ENCODE results near the gene VEPH1. TPM values are rescaled to one million over a fixed set of nuclear protein-coding genes. Genes with fewer than 3 reads are reported as not detected.
"Not testable (repeated sequence)": the region's sequence is repeated elsewhere in the genome, so short reads cannot be mapped to it uniquely, and the experiment has no call there.

VEPH1 gene
- total RNA-seq, 1 donor from 2014 or later, result 2.8 TPM

DNA sequence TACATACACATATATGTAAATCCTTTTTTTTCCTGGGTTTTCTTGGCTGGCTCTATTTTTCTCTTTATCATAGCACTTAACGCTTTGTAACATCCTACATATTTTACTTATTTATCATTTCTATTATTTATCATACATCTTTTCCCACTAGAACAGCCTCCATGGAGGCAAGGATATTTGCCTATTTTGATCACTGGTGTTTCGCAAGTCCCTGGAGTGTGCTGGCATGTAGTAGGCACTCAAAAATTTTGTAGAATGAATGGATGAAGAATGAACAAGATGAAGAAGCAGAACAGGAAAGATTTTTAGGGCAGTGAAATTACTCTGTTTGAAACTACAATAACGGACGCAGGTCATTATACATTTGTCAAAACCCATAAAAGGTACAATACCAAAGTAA lies 149.6 kb downstream of the VEPH1 start:
- DNase-seq (ENCODE audit: low spot score), result no peak

GRCh38 chr3:157351981-157352380 lies 151.2 kb downstream of the VEPH1 start:
- no peak for DNase-seq (ENCODE audit: low spot score)

DNA sequence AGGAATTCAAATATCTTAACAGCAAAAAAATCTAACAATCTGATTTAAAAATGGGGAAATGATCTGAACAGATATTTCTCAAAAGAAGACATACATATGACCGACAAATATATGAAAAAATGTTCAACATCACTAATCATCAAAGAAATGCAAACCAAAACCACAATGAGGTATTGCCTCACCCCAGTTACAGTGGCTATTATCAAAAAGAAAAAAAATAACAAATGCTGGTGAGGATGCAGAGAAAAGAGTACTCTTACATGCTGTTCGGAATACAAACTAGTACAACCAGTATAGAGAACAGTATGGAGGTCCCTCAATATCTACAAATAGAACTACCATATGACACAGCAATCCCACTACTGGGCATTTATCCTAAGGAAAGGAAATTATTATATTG lies 152.6 kb downstream of the VEPH1 start:
- DNase-seq (ENCODE audit: low spot score), result not testable (repeated sequence)

DNA sequence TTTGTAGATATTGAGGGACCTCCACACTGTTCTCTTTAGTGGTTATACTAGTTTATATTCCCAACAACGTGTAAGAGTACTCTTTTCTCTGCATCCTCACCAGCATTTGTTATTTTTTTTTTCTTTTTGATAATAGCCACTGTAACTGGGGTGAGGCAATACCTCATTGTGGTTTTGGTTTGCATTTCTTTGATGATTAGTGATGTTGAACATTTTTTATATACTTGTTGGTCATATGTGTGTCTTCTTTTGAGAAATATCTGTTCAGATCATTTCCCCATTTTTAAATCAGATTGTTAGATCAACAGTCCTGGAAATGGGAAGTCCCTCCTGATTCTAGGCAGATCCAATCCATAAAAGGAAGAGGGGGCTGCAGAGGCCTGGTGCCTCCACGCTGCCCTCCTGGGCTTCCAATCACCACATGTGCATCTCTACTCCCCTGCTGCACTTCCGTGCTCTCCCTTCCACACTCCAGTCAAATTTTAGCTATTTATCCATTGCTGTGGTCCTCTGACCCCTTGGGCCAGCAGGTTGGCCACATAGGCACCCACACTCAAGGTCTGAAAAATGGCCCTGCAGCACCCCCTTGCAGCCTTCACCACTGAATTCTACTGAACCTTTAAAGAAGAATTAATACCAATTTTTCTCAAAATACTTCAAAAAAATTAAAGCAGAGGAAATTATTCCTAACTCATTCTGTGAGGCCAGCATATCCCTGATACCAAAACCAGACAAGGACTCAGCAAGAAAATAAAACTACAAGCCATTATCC lies 154.7 kb downstream of the VEPH1 start:
- DNase-seq (ENCODE audit: low spot score), result not testable (repeated sequence)

DNA sequence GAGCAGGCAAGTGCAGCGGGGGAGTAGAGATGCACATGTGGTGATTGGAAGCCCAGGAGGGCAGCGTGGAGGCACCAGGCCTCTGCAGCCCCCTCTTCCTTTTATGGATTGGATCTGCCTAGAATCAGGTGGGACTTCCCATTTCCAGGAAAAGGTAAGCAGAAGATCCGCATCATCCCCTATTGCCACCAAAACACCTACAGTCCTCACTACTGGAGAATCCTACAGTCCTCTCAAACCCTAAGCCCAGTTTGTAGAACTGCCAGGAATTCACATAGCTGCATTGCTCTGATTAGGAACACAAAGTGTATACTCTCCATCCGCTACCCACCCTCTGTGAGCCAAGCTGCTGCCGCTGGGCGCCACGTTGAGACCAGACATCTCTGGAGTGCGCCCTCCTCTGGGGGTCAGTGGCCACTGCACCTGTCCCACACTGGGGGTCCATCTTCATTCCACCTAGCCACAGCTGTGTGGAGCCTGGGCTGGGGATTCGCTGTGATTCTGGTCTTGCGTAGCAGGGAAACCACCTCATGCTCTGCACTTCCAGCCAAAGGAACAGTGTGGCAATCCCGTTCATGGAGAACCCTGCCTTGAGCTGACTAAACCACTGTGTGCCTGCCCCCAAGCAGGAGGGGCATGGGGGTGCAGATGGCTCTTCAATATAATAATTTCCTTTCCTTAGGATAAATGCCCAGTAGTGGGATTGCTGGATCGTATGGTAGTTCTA lies 155.5 kb downstream of the VEPH1 start:
- no peak for DNase-seq (ENCODE audit: low spot score)

GRCh38 chr3:157336252-157337009 lies 166.8 kb downstream of the VEPH1 start:
- no peak for DNase-seq (ENCODE audit: low spot score)

DNA sequence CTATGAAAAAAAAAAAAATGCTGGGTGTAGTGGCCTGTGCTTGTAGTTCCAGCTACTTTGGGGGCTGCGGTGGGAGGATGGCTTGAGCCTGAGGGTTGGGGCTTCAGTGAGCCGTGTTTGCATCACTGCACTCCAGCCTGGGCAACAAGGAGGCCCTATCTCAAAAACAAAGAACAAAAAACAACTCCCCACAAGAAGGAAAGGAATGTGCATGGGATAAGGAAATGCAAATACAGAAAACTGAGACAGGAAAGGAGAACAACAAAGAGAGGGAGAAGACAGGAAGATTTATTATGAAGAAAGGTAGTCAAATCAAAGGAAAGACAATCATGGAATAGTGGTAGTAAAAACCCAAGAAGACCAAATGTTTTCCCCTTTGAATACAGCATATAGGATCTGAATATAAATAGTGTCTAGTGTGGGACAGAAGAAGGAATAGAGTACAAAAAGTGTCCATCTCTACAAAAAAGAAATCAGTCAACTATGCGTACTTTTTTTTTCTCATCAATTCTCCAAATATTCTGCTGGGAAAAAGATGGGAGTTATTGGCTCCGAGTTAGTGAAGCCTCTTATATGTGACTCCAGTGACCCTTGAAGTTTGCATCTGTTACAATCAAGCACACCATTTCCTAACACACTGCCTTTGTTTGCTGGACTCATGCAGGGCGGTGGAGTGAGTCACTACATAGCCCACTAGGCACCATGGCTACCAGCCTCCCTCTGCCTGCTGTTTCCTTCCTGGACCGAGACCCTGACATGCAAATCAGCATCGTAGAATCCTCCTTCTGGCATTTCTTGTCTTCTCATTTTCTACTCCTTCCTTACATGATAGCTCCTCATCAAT lies 167.8 kb downstream of the VEPH1 start:
- DNase-seq (ENCODE audit: low spot score), result no peak

DNA sequence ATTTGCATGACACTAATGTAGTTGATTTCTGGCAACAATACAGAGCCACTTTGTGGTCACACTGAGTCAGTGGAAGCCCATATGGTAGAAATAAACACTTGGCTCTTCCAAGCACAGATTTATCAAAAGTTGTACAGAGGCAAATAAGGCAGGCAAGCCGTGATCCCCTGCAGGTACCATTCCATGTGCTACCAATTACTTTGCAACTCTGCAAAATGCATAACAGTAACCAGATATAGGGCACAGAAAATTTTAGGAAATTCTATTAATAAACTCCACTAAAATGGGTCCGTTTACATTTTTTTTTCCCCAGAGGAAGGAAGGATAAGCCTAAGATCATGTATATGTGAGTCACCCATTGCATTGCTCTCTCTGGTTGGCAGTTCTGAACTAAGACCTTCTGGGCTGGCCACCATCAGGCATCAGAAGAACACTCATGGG lies 169.6 kb downstream of the VEPH1 start:
- no peak for DNase-seq (ENCODE audit: low spot score)

- DNase-seq (ENCODE audit: low spot score), result no peak
These were observed 173.0 kb downstream of the VEPH1 start for GRCh38 chr3:157330206-157330605.

DNA sequence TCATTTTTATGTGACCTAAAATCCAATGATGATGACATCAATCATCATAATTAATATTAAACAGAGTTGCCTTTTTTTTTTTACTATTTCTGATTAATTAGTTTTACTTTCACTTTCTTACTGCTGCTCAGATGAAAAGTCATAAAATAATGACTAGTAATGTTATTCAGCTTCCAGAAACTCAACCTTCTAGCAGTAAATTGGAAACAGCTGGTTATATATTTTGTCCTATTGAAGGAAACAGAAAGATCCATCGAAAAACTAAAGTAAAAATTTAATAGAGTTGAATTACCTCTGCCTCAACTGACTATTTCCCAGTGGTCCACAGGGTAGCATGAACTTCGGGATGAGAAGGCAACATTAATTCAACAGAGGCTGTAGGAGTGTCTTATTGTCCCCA lies 173.7 kb downstream of the VEPH1 start:
- DNase-seq (ENCODE audit: low spot score), result no peak

- DNase-seq (ENCODE audit: low spot score), result no peak
These were observed 175.4 kb downstream of the VEPH1 start for GRCh38 chr3:157327837-157328236.

DNA sequence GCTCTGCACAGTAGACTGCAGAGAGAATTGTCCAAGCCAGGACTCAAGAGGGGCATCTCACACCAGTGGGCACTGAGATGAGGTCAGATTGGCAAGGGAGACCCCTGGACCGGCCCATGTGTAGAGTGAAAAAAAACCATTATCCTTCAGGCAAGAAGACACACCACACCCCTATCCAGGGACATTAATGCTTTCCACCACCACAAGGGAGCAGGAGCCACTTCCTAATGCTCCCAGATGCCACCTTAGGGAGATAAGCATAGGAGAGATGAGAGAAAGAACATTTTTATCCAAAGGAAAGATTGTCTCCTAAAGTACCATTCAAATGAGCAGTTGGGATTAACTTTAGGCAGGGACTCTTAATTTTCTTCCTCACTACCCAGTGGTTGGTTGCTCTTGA lies 176.2 kb downstream of the VEPH1 start:
- no peak for DNase-seq (ENCODE audit: low spot score)

DNA sequence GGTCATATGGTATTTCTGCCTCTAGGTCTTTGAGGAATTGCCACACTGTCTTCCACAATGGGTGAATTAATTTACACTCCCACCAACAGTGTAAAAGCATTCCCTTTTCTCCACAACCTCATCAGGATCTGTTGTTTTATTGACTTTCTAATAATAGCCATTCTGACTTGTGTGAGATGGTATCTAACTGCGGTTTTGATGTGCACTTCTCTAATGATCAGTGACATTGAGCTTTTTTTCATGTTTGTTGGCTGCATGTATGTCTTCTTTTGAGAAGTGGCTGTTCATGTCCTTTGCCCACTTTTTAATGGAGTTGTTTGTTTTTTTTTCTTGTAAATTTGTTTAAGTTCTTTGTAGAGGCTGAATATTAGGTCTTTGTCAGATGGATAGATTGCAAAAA lies 178.3 kb downstream of the VEPH1 start:
- DNase-seq (ENCODE audit: low spot score), result not testable (repeated sequence)

- DNase-seq (ENCODE audit: low spot score), result no peak
These were observed 179.9 kb downstream of the VEPH1 start for GRCh38 chr3:157323360-157323759.

- no peak for DNase-seq (ENCODE audit: low spot score)
These were observed 183.5 kb downstream of the VEPH1 start for GRCh38 chr3:157319672-157320071.

- DNase-seq (ENCODE audit: low spot score), result no peak
These were observed 184.5 kb downstream of the VEPH1 start for GRCh38 chr3:157318639-157319288.

DNA sequence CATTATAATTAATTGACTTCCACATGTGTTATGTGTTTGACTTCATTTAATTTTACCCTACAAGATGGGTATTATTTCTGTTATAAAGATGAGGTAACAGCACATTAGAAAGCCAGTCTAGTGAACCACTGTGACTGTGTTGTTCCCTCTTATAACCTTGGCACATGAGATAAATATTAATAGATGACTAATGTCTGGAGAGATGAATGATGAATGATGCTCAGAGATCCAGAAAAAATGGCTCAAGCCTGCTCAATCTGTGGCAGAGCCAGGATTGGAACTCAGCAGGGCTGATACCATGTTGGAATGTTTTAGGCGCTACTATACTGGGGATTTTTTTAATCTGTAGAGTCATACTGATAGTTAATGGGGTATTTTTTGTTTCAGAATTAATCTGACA lies 185.3 kb downstream of the VEPH1 start:
- DNase-seq (ENCODE audit: low spot score), result no peak

- no peak for DNase-seq (ENCODE audit: low spot score)
These were observed 190.0 kb downstream of the VEPH1 start for GRCh38 chr3:157313186-157313585.

DNA sequence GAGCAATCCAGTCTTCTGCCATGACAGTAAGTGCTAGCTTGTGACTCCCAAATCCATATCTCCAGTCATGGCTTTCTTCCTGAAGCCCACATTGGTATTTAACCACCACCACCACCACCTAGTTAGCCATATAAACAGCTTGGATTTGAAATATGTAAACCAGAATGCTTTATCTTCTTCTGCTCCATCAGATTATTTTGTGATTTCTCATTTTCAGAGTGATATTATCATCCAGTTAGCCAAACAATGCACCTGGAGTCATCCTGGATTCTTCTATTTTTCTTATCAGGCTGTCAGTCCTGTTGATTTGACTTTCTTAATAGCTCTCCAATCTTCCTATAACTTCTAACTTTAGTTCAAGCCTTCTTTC lies 190.9 kb downstream of the VEPH1 start:
- DNase-seq (ENCODE audit: low spot score), result no peak

- DNase-seq (ENCODE audit: low spot score), result no peak
These were observed 191.4 kb downstream of the VEPH1 start for GRCh38 chr3:157311633-157312375.
